HepG2 (cell line): ENCODE data around the gene SGCE. TPM values are rescaled to one million over a fixed set of nuclear protein-coding genes. Genes with fewer than 3 reads are reported as not detected.

ENCODE experiments used
- ATAC-seq: fragments of 200-7000 bp; cut with Tn5 transposase; 3 replicates; pipeline ENCODE4 v1.9.1; 2020; ENCODE audit warnings: mild to moderate bottlenecking, moderate library complexity
- BruUV-seq: library from RNA; stranded (reverse); fragments of 400-500 nt; replicated peaks from 2 replicates; lab custom pipeline; 2021; lab: Mats Ljungman, UMichigan
- CTCF ChIA-PET: fragments of 300-600 bp; formaldehyde crosslinking; extraction: SDS; loops from one replicate; lab custom pipeline; 2021; ENCODE audit warnings: low total read pairs, inconsistent platforms, low intra/inter-chr PET ratio; lab: Yijun Ruan, JAX
- POLR2A ChIA-PET: fragments of 350-600 bp; sonication (Branson Sonifier 250); formaldehyde crosslinking; loops from one replicate; lab custom pipeline; 2020; ENCODE audit warnings: antibody characterized with exemption, inconsistent platforms; lab: Yijun Ruan, JAX
- DNase-seq: peaks from one replicate; pipeline ENCODE4 v3.0.0-alpha.2; 2015; ENCODE audit warnings: low spot score
- FAIRE-seq: peaks from 3 replicates; lab custom pipeline; 2011; peaks lifted over from hg19 to GRCh38; lab: Jason Lieb, UNC
- H2AFZ ChIP-seq: one replicate; pipeline ENCODE4 v1.6.1; 2011; ENCODE audit warnings: low read length, inconsistent platforms
- H3K27ac ChIP-seq: fragments of 300-600 bp; 3 replicates; pipeline ENCODE4 v1.8.0; 2011; ENCODE audit warnings: mixed run types, mild to moderate bottlenecking, mixed read lengths, low read length, inconsistent platforms; ENCODE audit not compliant: insufficient read depth; ENCODE audit errors: extremely low read length
- H3K27me3 ChIP-seq, 2 experiments: fragments of 200-600 bp in 1 of 2; 2 replicates in 1 of 2; 3 replicates in 1 of 2; pipeline versions ENCODE4 v1.6.0 to v1.8.0; 2011; ENCODE audit warnings: low read length in 2 of 2, mild to moderate bottlenecking in 2 of 2, moderate library complexity in 2 of 2, inconsistent platforms in 1 of 2; ENCODE audit not compliant: insufficient read depth in 2 of 2, control insufficient read depth in 1 of 2
- H3K36me3 ChIP-seq, 2 experiments: fragments of 200-600 bp in 1 of 2; replicated peaks in 1 of 2; 2 replicates in 1 of 2; 3 replicates in 1 of 2; pipeline versions ENCODE4 v1.5.1 to v1.8.0; 2011; ENCODE audit warnings: low read length in 2 of 2, inconsistent platforms in 1 of 2; ENCODE audit not compliant: insufficient read depth in 2 of 2, control insufficient read depth in 1 of 2
- H3K4me1 ChIP-seq: 2 replicates; pipeline ENCODE4 v1.5.1; 2012; ENCODE audit warnings: low read length, inconsistent platforms; ENCODE audit not compliant: insufficient read depth
- H3K4me2 ChIP-seq: 2 replicates; pipeline ENCODE4 v1.6.0; 2011; ENCODE audit warnings: low read depth, low read length, inconsistent platforms
- H3K4me3 ChIP-seq, 3 experiments: fragments of 200-600 bp in 1 of 3; sonication (generic), shearing (Covaris generic) in 1 of 3; replicated peaks in 1 of 3; 2 replicates each; pipeline ENCODE4 v1.5.1; 2011 to 2016; ENCODE audit warnings: low read length in 3 of 3, inconsistent platforms in 2 of 3, low read depth in 2 of 3, mild to moderate bottlenecking in 2 of 3, control low read depth in 1 of 3, mixed read lengths in 1 of 3; ENCODE audit not compliant: insufficient read depth in 1 of 3
- H3K79me2 ChIP-seq: one replicate; pipeline ENCODE4 v1.6.1; 2011; ENCODE audit warnings: low read length, inconsistent platforms; ENCODE audit not compliant: insufficient read depth
- H3K9ac ChIP-seq: 2 replicates; pipeline ENCODE4 v1.6.0; 2011; ENCODE audit warnings: mild to moderate bottlenecking, low read depth, low read length, inconsistent platforms; ENCODE audit not compliant: insufficient read depth
- H3K9me3 ChIP-seq: 2 replicates; pipeline ENCODE4 v1.5.1; 2012; ENCODE audit warnings: mild to moderate bottlenecking, low read length
- H4K20me1 ChIP-seq: 2 replicates; pipeline ENCODE4 v1.6.0; 2011; ENCODE audit warnings: inconsistent platforms, mild to moderate bottlenecking, low read length, moderate library complexity; ENCODE audit not compliant: insufficient read depth
- BCLAF1 ChIP-seq: fragments of 450-650 bp; IDR thresholded peaks from 2 replicates; pipeline ENCODE4 v1.6.1; 2017; ENCODE audit warnings: mild to moderate bottlenecking
- CAMTA2 ChIP-seq: sonication (generic); formaldehyde crosslinking; IDR thresholded peaks from 2 replicates; pipeline ENCODE4 v1.4.0; 2020; ENCODE audit warnings: mild to moderate bottlenecking, missing genetic modification reagents, borderline replicate concordance
- ERF ChIP-seq: IDR thresholded peaks from 2 replicates; pipeline ENCODE4 v1.6.1; 2018; ENCODE audit warnings: missing biosample characterization, missing genetic modification reagents
- ISX ChIP-seq: sonication (generic); formaldehyde crosslinking; conservative IDR thresholded peaks from 2 replicates; pipeline ENCODE4 v1.5.0; 2020; ENCODE audit warnings: missing genetic modification reagents
- KDM6A ChIP-seq: IDR thresholded peaks from 2 replicates; pipeline ENCODE4 v1.6.1; 2016; ENCODE audit warnings: low read depth
- KIAA2018 ChIP-seq: sonication (generic); formaldehyde crosslinking; IDR thresholded peaks from 2 replicates; pipeline ENCODE4 v1.5.0; 2020; ENCODE audit warnings: mild to moderate bottlenecking, missing genetic modification reagents, borderline replicate concordance
- KLF11 ChIP-seq: IDR thresholded peaks from 2 replicates; pipeline ENCODE4 v1.6.1; 2016; ENCODE audit warnings: missing compliant biosample characterization
- MLX ChIP-seq: IDR thresholded peaks from 2 replicates; pipeline ENCODE4 v1.6.1; 2016
- RNF2 ChIP-seq: fragments of 450-650 bp; conservative IDR thresholded peaks from 2 replicates; pipeline ENCODE4 v1.6.1; 2016; ENCODE audit warnings: low read depth
- ZNF205 ChIP-seq: IDR thresholded peaks from 2 replicates; pipeline ENCODE4 v1.6.1; 2018; ENCODE audit warnings: missing biosample characterization, missing genetic modification reagents
- ZNF468 ChIP-seq: sonication (generic); formaldehyde crosslinking; IDR thresholded peaks from 2 replicates; pipeline ENCODE4 v1.8.0; 2022; ENCODE audit warnings: mild to moderate bottlenecking, moderate library complexity, missing genetic modification reagents
- ZNF510 ChIP-seq: sonication (generic); formaldehyde crosslinking; IDR thresholded peaks from 2 replicates; pipeline ENCODE4 v1.4.0; 2020; ENCODE audit warnings: low read depth, mild to moderate bottlenecking, missing genetic modification reagents
- ZNF766 ChIP-seq: sonication (generic); formaldehyde crosslinking; IDR thresholded peaks from 2 replicates; pipeline ENCODE4 v1.5.0; 2020; ENCODE audit warnings: missing genetic modification reagents, borderline replicate concordance
- WGBS: methylation state at CpG from one replicate; pipeline ENCODE4 v1.1.6; 2017; ENCODE audit warnings: low lambda C conversion rate; 5-methylcytosine and 5-hydroxymethylcytosine counted together
- in situ Hi-C: cut with HindIII; loops from 2 replicates; pipeline ENCODE4 v1.10.0; 2017; ENCODE audit warnings: low pct_unique_long_range_greater_than_20kb; ENCODE audit not compliant: extremely low pct_ligation_motif_present
- intact Hi-C: fragments of 100-400 bp; cut with micrococcal nuclease; formaldehyde crosslinking; loops from one replicate; pipeline ENCODE4 v1.10.0; 2022; ENCODE audit not compliant: unreplicated experiment
- polyA plus RNA-seq, 8 experiments: library from polyadenylated mRNA; depleted of rRNA in 3 of 8; stranded (reverse) in 7 of 8; unstranded in 1 of 8; fragments of >200 nt; fragmentation: Illumina TruSeq in 4 of 8; extraction: Trizol in 4 of 8; gene quantifications; 2 replicates each; pipeline versions ENCODE4 v1.2.1 to v1.2.3, GENCODE V29; 2011 to 2016; ENCODE audit warnings: low read depth in 4 of 8, missing spikeins in 1 of 8, mixed read lengths in 1 of 8; ENCODE audit not compliant: insufficient read depth in 1 of 8
- total RNA-seq, 5 experiments: library from RNA; depleted of rRNA; stranded (reverse); fragments of >200 nt; fragmentation: Illumina TruSeq; extraction: Trizol; gene quantifications; 2 replicates each; pipeline ENCODE4 v1.2.3, GENCODE V29; 2016; ENCODE audit warnings: low read depth in 1 of 5

Gene SGCE
- total and polyA plus RNA-seq, 2 of the 13 experiments (the other 11 are each of a cell fraction or from before 2014, with no cell fraction given): 52.3 to 71.1 TPM

GRCh38 chr7:94540428-94540827 is 115.5 kb downstream of the SGCE start:
- CTCF ChIA-PET: no interaction called here
- no peak overlapping the region for H2AFZ ChIP-seq
- FAIRE-seq (no peak), ATAC-seq (no peak), DNase-seq (no peak)
- peaks cover 3 to 15% of the 10 kb centered on the region in 2 experiments; a peak in 2 of 5 replicates for H3K36me3 ChIP-seq
- no peaks in the 10 kb centered on the region for H3K79me2 ChIP-seq
- H4K20me1 ChIP-seq: no peaks in the 10 kb centered on the region
- in situ Hi-C loops (no loop called here), intact Hi-C loops (no loop called here)
- H3K9me3 ChIP-seq: no peaks in the 10 kb centered on the region
- H3K4me2 ChIP-seq: no peak overlapping the region
- POLR2A ChIA-PET: no interaction called here
- H3K27ac ChIP-seq: no peak overlapping the region
- H3K4me3 ChIP-seq: no peak overlapping the region
- 98% methylated on average over 1 of the region's 1 CpG for WGBS
- no peak overlapping the region for H3K9ac ChIP-seq
- no peaks in the 10 kb centered on the region for H3K27me3 ChIP-seq
- no TSS peak for BruUV-seq
- H3K4me1 ChIP-seq: no peaks in the 10 kb centered on the region
- TF ChIP-seq ZNF766 (no peak), ZNF468 (CRISPR knock-in tag) (no peak), ZNF510 (CRISPR knock-in tag) (no peak), ZNF205 (CRISPR knock-in tag) (no peak), KDM6A (CRISPR knock-in tag) (no peak), RNF2 (no peak), ISX (CRISPR knock-in tag) (no peak), CAMTA2 (no peak), KLF11 (no peak), BCLAF1 (no peak), MLX (CRISPR knock-in tag) (no peak), KIAA2018 (CRISPR knock-in tag) (no peak), ERF (no peak)
